GM12878 (cell line): ENCODE data around the gene SESN3. TPM values are rescaled to one million over a fixed set of nuclear protein-coding genes. Genes with fewer than 3 reads are reported as not detected.

ENCODE experiments used
- ATAC-seq: fragments of 200-7000 bp; cut with Tn5 transposase; 3 replicates; pipeline ENCODE4 v1.9.1; 2020; ENCODE audit warnings: mild to moderate bottlenecking, moderate library complexity
- BruUV-seq: library from RNA; stranded (reverse); fragments of 400-500 nt; replicated peaks from 2 replicates; lab custom pipeline; 2021; lab: Mats Ljungman, UMichigan
- CTCF ChIA-PET: fragments of 300-600 bp; sonication (Branson Sonifier 250); formaldehyde crosslinking; extraction: SDS; loops from one replicate; lab custom pipeline; 2021; ENCODE audit warnings: inconsistent platforms; lab: Yijun Ruan, JAX
- POLR2A ChIA-PET: fragments of 350-600 bp; formaldehyde crosslinking; extraction: SDS; loops from one replicate; lab custom pipeline; 2021; ENCODE audit warnings: inconsistent platforms; lab: Charles Lee
- RAD21 ChIA-PET: fragments of 300-600 bp; sonication (Branson Sonifier 250); formaldehyde crosslinking; loops from one replicate; lab custom pipeline; 2023; ENCODE audit warnings: antibody characterized with exemption; ENCODE audit not compliant: unreplicated experiment; lab: Charles Lee
- SMC1A ChIA-PET: fragments of 300-600 bp; sonication (Branson Sonifier 250); formaldehyde crosslinking; loops from one replicate; lab custom pipeline; 2023; ENCODE audit not compliant: unreplicated experiment, uncharacterized antibody; lab: Charles Lee
- DNase-seq: peaks from one replicate; pipeline ENCODE4 v3.0.0-alpha.2; 2011; ENCODE audit warnings: low read depth, low spot score
- FAIRE-seq: peaks from 3 replicates; lab custom pipeline; 2011; peaks lifted over from hg19 to GRCh38; lab: Jason Lieb, UNC
- H2AFZ ChIP-seq: 2 replicates; pipeline ENCODE4 v1.6.0; 2011; ENCODE audit warnings: low read depth, low read length, control low read depth; ENCODE audit not compliant: control insufficient read depth
- H3K27ac ChIP-seq: 2 replicates; pipeline ENCODE4 v1.5.1; 2011; ENCODE audit warnings: control low read depth; ENCODE audit not compliant: control insufficient read depth, insufficient read depth
- H3K27me3 ChIP-seq, 2 experiments: replicated peaks in 1 of 2; 2 replicates each; pipeline versions ENCODE4 v1.6.0 to v1.6.1; 2011; ENCODE audit warnings: low read length in 1 of 2; ENCODE audit not compliant: control insufficient read depth in 2 of 2, insufficient read depth in 2 of 2
- H3K36me3 ChIP-seq, 2 experiments: 2 replicates each; pipeline ENCODE4 v1.5.1; 2011; ENCODE audit warnings: low read length in 1 of 2; ENCODE audit not compliant: control insufficient read depth in 2 of 2, insufficient read depth in 2 of 2
- H3K4me1 ChIP-seq: 2 replicates; pipeline ENCODE4 v1.6.1; 2011; ENCODE audit warnings: mild to moderate bottlenecking, low read length, moderate library complexity, mixed read lengths; ENCODE audit not compliant: control insufficient read depth, insufficient read depth
- H3K4me2 ChIP-seq: 2 replicates; pipeline ENCODE4 v1.6.0; 2011; ENCODE audit warnings: control low read depth; ENCODE audit not compliant: control insufficient read depth, insufficient read depth
- H3K4me3 ChIP-seq: fragments of 200-600 bp; sonication (generic); 2 replicates; pipeline ENCODE4 v1.5.1; 2016
- H3K79me2 ChIP-seq: 2 replicates; pipeline ENCODE4 v1.6.0; 2011; ENCODE audit warnings: low read length; ENCODE audit not compliant: control insufficient read depth, insufficient read depth
- H3K9ac ChIP-seq: 2 replicates; pipeline ENCODE4 v1.8.0; 2011; ENCODE audit warnings: low read length, control low read depth, mixed read lengths; ENCODE audit not compliant: control insufficient read depth, insufficient read depth
- H3K9me3 ChIP-seq: replicated peaks from 3 replicates; pipeline ENCODE4 v1.5.1; 2011; ENCODE audit warnings: mild to moderate bottlenecking, low read length; ENCODE audit not compliant: control insufficient read depth, insufficient read depth
- H4K20me1 ChIP-seq: 2 replicates; pipeline ENCODE4 v1.6.0; 2011; ENCODE audit not compliant: control insufficient read depth, insufficient read depth
- CREB1 ChIP-seq: IDR thresholded peaks from 2 replicates; pipeline ENCODE4 v1.6.1; 2012; ENCODE audit warnings: low read depth, mild to moderate bottlenecking, inconsistent platforms
- HDGF ChIP-seq: fragments of 450-650 bp; IDR thresholded peaks from 2 replicates; pipeline ENCODE4 v1.6.1; 2016; ENCODE audit warnings: antibody characterized with exemption
- IKZF2 ChIP-seq, 2 experiments: fragments of 450-650 bp; IDR thresholded peaks; 2 replicates each; pipeline ENCODE4 v1.6.1; 2017; ENCODE audit warnings: mild to moderate bottlenecking in 2 of 2, moderate library complexity in 2 of 2
- KLF5 ChIP-seq: fragments of 450-650 bp; IDR thresholded peaks from 2 replicates; pipeline ENCODE4 v1.6.1; 2014; ENCODE audit warnings: mild to moderate bottlenecking; ENCODE audit not compliant: partially characterized antibody
- MYC ChIP-seq: IDR thresholded peaks from 2 replicates; pipeline ENCODE4 v1.6.1; 2011; ENCODE audit warnings: mild to moderate bottlenecking, low read length, moderate library complexity, inconsistent platforms; ENCODE audit not compliant: insufficient read depth, insufficient replicate concordance, insufficient read length, severe bottlenecking
- NBN ChIP-seq: fragments of 450-650 bp; IDR thresholded peaks from 2 replicates; pipeline ENCODE4 v1.6.1; 2016
- POLR2A ChIP-seq: IDR thresholded peaks from 2 replicates; pipeline ENCODE4 v1.6.1; 2011; ENCODE audit warnings: low read depth, mild to moderate bottlenecking, low read length
- SUPT20H ChIP-seq: IDR thresholded peaks from 2 replicates; pipeline ENCODE4 v1.6.1; 2011; ENCODE audit warnings: low read depth, mild to moderate bottlenecking, low read length, moderate library complexity, borderline replicate concordance; ENCODE audit not compliant: control insufficient read depth
- YY1 ChIP-seq: IDR thresholded peaks from 2 replicates; pipeline ENCODE4 v1.6.1; 2011; ENCODE audit warnings: low read depth, mild to moderate bottlenecking, low read length
- WGBS: methylation state at CpG from one replicate; pipeline ENCODE4 v1.1.6; 2016; ENCODE audit warnings: low lambda C conversion rate; ENCODE audit not compliant: insufficient replicate concordance, insufficient coverage; ENCODE audit errors: missing lambda C conversion rate; 5-methylcytosine and 5-hydroxymethylcytosine counted together
- in situ Hi-C: fragments of 300-500 bp; cut with MboI; formaldehyde crosslinking; loops from 9 replicates; pipeline ENCODE4 v1.14.3; 2018; ENCODE audit warnings: mixed read lengths
- intact Hi-C: fragments of 100-400 bp; cut with micrococcal nuclease; formaldehyde crosslinking; loops from one replicate; pipeline ENCODE4 v1.14.2; 2022; ENCODE audit not compliant: unreplicated experiment
- polyA plus RNA-seq, 11 experiments: library from polyadenylated mRNA; depleted of rRNA in 4 of 11; unstranded in 6 of 11; stranded (reverse) in 5 of 11; fragments of >200 nt; fragmentation: Nextera tagmentation in 4 of 11; fragmentation: Illumina TruSeq in 1 of 11; extraction: Ambion mirVana in 4 of 11; extraction: Trizol in 1 of 11; gene quantifications; 1 replicate in 1 of 11; 2 replicates in 10 of 11; pipeline versions ENCODE4 v1.2.1 to v1.2.3, GENCODE V29; 2011 to 2016; ENCODE audit warnings: inconsistent platforms in 2 of 11, missing spikeins in 2 of 11, low read depth in 1 of 11
- total RNA-seq, 4 experiments: library from RNA; depleted of rRNA in 3 of 4; stranded (reverse); fragments of >200 nt in 3 of 4; fragmentation: Illumina TruSeq in 1 of 4; extraction: Trizol in 1 of 4; gene quantifications; 2 replicates each; pipeline versions ENCODE4 v1.2.1 to v1.2.3, GENCODE V29; 2013 to 2021
- TF ChIP-seq, protein P1 (sequence below): fragments of 450-650 bp; IDR thresholded peaks from 2 replicates; pipeline ENCODE4 v1.6.1; 2017; ENCODE audit warnings: mild to moderate bottlenecking, low read depth, inconsistent platforms; ENCODE audit not compliant: poor library complexity, severe bottlenecking
- TF ChIP-seq, protein P2 (sequence below): fragments of 450-650 bp; IDR thresholded peaks from 2 replicates; pipeline ENCODE4 v1.6.1; 2017; ENCODE audit warnings: mild to moderate bottlenecking, moderate library complexity
- TF ChIP-seq, protein P3 (sequence below): fragments of 450-650 bp; formaldehyde crosslinking; IDR thresholded peaks from 2 replicates; pipeline ENCODE4 v1.4.0; 2022; ENCODE audit warnings: mild to moderate bottlenecking, moderate library complexity
- TF ChIP-seq, protein P4 (sequence below): IDR thresholded peaks from 2 replicates; pipeline ENCODE4 v1.6.1; 2011; ENCODE audit warnings: borderline replicate concordance, low read depth, mild to moderate bottlenecking, moderate library complexity, mixed read lengths, low read length; ENCODE audit not compliant: insufficient read depth; ENCODE audit errors: extremely low read length

SESN3 gene
- total and polyA plus RNA-seq, 10 of the 15 experiments (the other 5 are each of a cell fraction or from before 2014, with no cell fraction given): 0.64 to 6.7 (median 3.0) TPM

DNA sequence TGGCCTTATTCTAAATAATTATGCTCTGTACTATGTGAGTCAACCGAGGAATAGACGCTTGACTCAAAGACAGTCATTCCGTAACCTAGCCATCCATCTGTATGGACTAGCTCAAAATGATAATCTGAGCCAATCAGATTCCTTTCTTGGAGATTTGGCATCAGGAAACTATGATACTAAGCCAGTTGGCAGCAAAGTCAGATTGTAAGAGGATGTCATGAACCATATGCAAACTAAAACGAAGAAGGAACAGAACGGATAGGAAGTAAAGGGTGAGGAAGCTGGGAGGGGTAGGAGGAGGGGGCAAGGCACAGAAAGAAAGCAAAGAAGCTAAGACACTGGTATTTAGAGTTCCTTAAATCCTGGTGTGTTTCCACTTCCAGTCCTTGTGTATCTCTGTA, 10.7 kb upstream of the SESN3 start:
- H3K4me1 ChIP-seq: peaks cover 9% of the 10 kb centered on the region; the same call in 1 of the 2 replicates
- POLR2A ChIA-PET: interaction anchor here (0.8 to 2.0 kb wide), 5 partner anchors 10 to 55 kb away, joined by 4 to 30 read pairs (median 6); partner anchors contain the start of gene SESN3
- peak overlapping the region; percentile 37 for H2AFZ ChIP-seq
- peak overlapping the region; percentile 3; the same call in 1 of the 2 replicates for H3K27ac ChIP-seq
- no peaks in the 10 kb centered on the region for H3K79me2 ChIP-seq
- ATAC-seq: peak; percentile 88
- CTCF ChIA-PET: interaction anchor here (0.8 to 2.0 kb wide), 7 partner anchors 10 to 55 kb away, joined by 3 to 21 read pairs (median 5); partner anchors contain the start of gene SESN3
- no TSS peak for BruUV-seq
- no peak overlapping the region for H3K9ac ChIP-seq
- RAD21 ChIA-PET: interaction anchor here (0.8 to 9.8 kb wide), 15 partner anchors 10 to 474 kb away, joined by 3 to 115 read pairs (median 4); partner anchors contain the start of gene SESN3
- H3K4me3 ChIP-seq: peak overlapping the region; percentile 11; the same call in 1 of the 2 replicates
- peak overlapping the region; percentile 54 for H3K4me2 ChIP-seq
- no peaks in the 10 kb centered on the region for H4K20me1 ChIP-seq
- whole genome bisulfite sequencing: 9% methylated on average over 5 of the region's 5 CpGs
- FAIRE-seq: peak; percentile 13
- H3K36me3 ChIP-seq: no peaks in the 10 kb centered on the region
- in situ Hi-C loops (no loop called here), intact Hi-C loops (no loop called here)
- H3K9me3 ChIP-seq: no peaks in the 10 kb centered on the region
- H3K27me3 ChIP-seq: no peaks in the 10 kb centered on the region
- SMC1A ChIA-PET: interaction anchor here (0.6 to 6.9 kb wide), 16 partner anchors 10 to 523 kb away, joined by 3 to 91 read pairs (median 4); partner anchors contain the start of gene SESN3
- DNase-seq: no peak
- TF ChIP-seq YY1 (no peak), CREB1 (no peak), POLR2A (no peak), KLF5 (no peak), NBN (0 out of 2 replicates have a peak, but pooled peaks have one; percentile 34), MYC (no peak), HDGF (peak; percentile 59; the same call in 1 of the 2 replicates), SUPT20H (no peak), IKZF2 (IDR thresholded peaks at IDR 0.05) (peak; percentile 31 to 43; a peak in 2 of 4 replicates)
- TF ChIP-seq, protein P1, sequence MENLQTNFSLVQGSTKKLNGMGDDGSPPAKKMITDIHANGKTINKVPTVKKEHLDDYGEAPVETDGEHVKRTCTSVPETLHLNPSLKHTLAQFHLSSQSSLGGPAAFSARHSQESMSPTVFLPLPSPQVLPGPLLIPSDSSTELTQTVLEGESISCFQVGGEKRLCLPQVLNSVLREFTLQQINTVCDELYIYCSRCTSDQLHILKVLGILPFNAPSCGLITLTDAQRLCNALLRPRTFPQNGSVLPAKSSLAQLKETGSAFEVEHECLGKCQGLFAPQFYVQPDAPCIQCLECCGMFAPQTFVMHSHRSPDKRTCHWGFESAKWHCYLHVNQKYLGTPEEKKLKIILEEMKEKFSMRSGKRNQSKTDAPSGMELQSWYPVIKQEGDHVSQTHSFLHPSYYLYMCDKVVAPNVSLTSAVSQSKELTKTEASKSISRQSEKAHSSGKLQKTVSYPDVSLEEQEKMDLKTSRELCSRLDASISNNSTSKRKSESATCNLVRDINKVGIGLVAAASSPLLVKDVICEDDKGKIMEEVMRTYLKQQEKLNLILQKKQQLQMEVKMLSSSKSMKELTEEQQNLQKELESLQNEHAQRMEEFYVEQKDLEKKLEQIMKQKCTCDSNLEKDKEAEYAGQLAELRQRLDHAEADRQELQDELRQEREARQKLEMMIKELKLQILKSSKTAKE: no peak
- TF ChIP-seq, protein P2, sequence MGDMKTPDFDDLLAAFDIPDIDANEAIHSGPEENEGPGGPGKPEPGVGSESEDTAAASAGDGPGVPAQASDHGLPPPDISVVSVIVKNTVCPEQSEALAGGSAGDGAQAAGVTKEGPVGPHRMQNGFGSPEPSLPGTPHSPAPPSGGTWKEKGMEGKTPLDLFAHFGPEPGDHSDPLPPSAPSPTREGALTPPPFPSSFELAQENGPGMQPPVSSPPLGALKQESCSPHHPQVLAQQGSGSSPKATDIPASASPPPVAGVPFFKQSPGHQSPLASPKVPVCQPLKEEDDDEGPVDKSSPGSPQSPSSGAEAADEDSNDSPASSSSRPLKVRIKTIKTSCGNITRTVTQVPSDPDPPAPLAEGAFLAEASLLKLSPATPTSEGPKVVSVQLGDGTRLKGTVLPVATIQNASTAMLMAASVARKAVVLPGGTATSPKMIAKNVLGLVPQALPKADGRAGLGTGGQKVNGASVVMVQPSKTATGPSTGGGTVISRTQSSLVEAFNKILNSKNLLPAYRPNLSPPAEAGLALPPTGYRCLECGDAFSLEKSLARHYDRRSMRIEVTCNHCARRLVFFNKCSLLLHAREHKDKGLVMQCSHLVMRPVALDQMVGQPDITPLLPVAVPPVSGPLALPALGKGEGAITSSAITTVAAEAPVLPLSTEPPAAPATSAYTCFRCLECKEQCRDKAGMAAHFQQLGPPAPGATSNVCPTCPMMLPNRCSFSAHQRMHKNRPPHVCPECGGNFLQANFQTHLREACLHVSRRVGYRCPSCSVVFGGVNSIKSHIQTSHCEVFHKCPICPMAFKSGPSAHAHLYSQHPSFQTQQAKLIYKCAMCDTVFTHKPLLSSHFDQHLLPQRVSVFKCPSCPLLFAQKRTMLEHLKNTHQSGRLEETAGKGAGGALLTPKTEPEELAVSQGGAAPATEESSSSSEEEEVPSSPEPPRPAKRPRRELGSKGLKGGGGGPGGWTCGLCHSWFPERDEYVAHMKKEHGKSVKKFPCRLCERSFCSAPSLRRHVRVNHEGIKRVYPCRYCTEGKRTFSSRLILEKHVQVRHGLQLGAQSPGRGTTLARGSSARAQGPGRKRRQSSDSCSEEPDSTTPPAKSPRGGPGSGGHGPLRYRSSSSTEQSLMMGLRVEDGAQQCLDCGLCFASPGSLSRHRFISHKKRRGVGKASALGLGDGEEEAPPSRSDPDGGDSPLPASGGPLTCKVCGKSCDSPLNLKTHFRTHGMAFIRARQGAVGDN: no peak
- TF ChIP-seq, protein P3, sequence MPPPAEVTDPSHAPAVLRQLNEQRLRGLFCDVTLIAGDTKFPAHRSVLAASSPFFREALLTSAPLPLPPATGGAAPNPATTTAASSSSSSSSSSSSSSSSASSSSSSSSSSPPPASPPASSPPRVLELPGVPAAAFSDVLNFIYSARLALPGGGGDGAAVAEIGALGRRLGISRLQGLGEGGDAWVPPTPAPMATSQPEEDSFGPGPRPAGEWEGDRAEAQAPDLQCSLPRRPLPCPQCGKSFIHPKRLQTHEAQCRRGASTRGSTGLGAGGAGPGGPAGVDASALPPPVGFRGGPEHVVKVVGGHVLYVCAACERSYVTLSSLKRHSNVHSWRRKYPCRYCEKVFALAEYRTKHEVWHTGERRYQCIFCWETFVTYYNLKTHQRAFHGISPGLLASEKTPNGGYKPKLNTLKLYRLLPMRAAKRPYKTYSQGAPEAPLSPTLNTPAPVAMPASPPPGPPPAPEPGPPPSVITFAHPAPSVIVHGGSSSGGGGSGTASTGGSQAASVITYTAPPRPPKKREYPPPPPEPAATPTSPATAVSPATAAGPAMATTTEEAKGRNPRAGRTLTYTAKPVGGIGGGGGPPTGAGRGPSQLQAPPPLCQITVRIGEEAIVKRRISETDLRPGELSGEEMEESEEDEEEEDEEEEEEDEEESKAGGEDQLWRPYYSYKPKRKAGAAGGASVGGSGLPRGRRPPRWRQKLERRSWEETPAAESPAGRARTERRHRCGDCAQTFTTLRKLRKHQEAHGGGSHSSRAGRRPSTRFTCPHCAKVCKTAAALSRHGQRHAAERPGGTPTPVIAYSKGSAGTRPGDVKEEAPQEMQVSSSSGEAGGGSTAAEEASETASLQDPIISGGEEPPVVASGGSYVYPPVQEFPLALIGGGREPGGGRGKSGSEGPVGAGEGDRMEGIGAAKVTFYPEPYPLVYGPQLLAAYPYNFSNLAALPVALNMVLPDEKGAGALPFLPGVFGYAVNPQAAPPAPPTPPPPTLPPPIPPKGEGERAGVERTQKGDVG (CRISPR knock-in tag): no peak
- TF ChIP-seq, protein P4, sequence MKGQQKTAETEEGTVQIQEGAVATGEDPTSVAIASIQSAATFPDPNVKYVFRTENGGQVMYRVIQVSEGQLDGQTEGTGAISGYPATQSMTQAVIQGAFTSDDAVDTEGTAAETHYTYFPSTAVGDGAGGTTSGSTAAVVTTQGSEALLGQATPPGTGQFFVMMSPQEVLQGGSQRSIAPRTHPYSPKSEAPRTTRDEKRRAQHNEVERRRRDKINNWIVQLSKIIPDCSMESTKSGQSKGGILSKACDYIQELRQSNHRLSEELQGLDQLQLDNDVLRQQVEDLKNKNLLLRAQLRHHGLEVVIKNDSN: no peak
